AG20443 (cell line): ENCODE measurements around the gene SKAP2.

Source experiments
- DNase-seq: peaks from one replicate; pipeline ENCODE4 v3.0.0; 2012; ENCODE audit warnings: low spot score, mixed read lengths

The SKAP2 gene

DNA sequence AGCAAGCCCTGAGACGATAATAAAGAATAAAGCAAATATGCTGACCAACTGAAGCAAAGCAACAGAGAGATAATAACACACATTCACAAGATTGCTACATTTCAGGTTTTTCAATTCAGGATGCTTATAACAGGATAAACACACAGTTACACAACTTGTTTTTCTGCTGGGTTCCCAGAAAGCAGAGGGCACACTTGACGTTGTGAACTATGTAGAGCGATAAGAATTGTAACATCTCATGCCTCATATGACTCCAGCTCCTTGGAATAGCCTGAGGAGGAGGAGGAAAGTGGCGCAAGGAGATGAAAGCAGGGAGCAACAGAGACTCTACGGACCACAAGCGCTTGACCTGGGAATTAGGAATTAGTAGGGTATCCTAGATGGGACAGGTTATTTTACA, 201.7 kb downstream of the SKAP2 start:
- no peak for DNase-seq

DNA sequence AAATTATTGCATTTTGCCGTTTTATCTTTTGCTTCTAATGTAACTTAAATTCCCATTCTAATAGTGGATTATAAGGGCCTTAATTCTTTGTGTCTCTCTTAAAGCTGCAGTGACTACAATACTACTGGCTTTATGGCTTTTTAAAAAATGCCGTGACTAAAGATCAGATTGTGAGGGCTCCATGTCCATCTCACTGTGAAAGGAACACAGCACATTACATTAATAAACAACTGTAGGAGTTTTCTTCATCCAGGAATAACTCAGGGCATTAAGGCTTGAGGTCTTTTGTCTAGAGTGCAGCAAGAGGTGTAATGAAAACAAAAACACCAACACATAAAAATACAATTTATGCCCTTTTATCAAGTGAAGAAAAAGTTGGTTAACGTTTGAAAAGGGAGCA, 205.3 kb downstream of the SKAP2 start:
- no peak for DNase-seq

DNA sequence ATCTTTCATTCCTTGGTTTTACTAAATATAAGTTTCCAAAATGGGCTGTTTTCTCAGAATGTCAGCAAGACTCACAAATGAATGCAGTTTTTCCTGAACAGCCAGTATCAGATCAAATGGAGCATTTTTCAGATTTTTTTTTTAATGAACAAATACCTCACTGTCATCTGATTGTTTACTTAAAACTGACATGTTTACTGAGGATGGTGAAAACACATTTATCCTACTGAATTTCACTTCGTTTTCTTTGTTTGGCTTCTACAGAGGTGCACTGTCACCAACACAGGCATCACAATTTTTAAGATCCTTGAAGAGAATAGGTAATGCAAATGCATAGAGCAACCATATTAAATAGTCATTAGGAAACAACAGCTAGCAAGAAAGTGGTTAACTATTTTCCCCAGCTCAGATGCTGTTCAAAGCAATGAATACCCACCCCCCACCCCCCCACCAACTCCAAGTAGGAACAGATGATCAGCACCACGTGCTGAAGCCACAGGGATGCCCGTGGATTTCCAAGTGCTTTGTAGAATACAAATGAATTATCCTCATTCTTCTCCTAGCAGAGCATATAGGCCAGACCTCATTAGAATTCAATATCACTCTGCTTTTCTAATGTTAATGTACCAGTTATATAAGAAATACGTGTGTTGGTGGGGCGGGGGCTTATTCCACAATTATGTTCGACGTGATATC, 205.9 kb downstream of the SKAP2 start:
- DNase-seq = no peak

DNA sequence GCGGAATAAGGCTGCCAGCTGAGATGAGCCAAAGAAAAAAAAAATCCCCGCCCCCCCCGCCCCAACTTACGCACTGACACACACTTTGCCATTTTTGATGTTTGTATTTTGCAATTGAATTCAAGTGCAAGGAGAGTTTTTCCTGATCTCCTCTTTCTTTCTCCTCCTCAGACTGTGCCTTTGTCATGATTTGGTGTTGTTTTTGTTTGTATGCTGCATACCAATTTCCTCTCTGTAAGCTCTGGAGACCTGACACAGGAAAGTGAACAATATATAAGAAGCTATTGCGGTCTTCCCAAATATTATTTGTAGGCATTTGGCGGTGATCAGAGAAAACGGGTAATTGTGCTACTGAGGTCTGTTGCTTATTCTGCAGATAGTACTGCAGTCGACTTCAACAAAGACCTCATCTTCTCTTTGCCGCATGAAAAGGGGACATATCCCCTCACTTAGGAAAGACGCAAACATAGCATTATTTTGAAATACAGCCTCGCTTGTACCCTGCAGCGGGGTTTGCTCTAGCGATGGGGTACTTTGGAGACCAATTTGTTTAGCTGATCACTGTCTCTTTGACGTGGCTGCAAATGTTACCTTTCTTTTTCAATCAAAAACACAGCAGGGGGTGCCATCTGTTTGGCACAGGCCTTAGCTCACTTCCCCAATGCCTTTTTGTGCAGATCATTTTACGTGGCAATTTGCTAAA, 206.6 kb downstream of the SKAP2 start:
- DNase-seq = no peak

DNA sequence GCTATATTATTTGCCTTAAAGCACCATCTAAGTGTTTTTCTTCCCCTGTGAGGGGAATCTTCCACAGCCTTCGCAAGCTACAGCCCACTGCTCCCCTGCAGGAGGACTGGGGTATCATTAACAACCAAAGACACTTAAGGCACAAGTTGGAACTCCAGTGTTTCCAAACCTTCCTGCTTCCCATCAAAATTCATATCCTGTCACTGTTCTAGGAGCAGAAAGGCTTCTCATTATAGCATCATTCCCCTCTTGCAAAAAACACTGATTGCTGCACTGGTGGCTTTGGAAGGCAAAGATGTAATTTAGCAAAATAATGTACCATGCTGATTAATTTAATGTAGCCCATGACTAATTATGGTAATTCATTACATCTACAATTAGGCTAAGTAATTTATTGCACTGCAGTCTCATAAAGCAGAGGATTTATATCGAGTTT, 207.2 kb downstream of the SKAP2 start:
- DNase-seq = no peak

DNA sequence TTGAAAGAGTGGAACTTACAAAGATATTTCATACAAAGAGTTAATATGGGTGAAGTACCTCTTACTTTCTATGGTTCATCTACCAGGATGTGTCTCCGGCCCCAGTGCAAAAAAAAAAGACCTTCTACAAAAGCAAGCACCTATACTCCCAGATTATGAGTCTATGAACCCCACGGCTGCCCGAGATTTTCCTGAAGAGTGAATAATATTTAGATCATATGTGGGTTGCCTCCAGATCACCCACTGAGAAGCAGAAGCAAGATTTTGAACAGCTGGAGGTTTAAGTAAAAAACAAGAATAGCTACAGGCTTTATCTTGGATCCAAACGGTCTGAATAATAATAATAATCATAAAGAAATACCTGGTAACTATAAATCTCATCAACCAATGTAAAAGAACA, 207.7 kb downstream of the SKAP2 start:
- DNase-seq = no peak

DNA sequence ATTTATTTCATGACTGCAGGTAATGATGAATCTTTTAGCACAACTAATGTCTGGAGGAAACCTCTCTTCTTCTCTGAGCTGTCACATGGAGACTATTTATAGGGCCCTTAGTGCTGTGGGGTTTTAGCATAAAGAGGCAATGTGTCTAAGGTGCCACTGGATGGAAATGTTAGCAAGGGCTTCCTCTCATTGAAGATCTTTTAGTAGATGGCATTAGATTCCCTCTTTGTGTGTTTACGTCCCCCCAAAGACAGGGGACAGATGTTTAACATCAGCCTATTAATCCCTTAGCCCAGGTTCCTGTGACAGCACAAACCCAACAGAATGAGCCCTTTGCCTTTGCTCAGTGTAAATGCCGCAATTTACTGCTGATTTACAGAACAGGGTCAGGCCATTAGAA, 208.6 kb downstream of the SKAP2 start:
- no peak for DNase-seq

DNA sequence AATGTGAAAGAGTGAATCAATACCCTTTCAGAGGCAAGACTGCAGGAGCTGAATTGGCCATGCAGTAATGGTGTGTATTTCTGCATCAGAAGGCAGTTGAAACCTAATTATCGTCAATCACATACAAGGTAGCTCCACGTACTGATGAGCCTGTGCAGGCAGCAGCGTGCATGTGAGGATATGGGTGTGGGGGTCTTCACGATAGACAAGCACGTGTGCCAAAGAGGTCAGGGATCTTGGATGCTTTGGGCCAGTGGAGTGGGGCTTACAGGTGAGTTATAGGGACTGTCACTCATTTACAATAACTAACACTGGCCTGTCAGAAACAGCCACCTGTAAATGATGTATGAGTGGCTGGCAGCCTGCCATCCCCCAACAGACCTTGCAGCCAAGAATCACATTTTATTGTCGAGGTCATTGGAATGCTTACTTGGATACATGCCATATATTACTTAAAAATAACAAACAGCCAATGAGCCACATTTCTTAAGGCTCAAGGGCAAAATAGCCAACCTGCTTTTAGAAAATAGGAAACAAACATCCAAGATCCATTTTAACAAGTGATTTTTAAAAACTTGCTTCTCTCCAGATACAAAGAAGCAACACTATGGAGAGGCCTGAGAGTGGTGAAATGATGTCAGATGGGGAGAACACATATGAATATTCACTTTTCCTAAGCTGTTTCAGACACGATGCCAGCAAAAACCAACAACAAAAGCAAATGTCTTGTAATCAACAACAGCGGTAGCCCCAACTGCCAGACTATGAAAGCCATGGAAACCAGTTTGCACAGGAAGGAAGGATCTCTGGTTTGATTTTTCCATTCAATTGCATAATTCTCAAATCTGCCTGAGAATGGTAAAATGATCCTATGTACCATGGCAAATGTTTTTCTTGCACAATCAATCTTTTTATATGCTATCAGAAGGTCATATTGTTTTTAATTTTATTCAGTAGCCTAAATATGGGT, 210.7 kb downstream of the SKAP2 start:
- DNase-seq = no peak

DNA sequence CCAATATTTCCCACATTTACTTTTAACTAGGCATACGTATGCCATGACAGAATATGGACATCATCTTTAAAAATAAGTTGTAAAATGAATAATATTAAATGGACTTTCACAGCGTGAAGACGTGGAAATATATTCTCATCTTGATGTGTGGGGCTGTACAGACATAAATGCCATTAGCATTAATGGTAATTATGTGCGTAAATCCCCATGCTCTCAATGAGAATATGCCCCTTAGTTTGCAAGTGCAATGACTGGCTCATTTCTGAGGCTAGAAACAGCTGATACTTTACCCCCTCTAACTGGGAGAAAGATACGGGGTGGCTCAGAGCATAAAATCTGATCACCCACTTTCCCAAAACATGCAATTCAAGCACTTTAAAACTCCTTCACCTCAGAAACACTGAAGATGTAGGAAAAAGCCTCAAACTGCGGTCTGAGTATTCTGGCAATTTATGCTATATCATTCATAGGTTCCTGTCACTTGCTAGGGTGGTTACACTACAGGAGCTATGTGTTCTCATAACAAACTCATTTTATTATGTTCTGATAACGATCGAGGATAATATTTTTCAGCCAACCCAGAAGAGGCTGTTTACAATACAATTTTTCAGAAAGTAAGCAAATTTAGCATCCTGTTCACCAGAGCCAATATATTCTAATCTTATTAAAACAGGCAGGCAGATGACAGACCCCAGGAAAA, 211.8 kb downstream of the SKAP2 start:
- no peak for DNase-seq

DNA sequence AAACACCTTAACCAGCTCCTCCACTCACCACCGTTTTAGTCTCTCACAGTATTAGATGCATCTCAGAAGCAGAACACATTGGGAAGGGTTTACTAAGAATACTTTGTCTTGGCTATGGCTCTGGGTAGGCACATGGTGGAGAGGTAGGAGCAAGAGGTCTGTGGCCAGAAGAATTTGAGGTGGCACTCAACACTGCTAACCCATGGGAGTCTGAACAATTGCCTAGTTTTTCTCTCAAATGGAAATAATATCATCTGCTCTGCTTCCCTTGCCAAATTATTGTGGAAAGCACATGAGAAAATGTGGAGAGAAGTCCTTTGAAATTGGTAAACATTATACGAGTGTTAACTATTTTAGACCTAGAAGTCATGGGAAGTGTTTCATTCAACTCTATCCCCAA, 214.3 kb downstream of the SKAP2 start:
- DNase-seq = no peak

DNA sequence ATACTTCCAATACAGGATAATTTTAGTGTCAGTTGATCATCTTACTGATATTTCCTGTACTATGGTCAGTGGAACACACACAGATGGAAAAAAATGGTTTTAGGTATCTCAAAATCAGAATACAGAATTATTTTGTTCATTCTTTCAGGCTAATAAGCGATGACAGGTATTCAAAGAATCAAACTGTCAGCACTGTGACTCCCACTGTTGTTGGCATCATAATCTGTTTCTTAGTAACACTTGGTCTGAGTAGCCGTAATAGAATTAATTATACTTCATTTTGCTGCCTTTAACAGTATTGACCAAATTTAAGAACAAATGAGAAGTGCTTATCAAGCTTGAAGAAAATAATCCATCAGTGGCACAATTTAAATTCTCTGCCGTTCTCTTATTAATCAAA, 215.0 kb downstream of the SKAP2 start:
- no peak for DNase-seq

DNA sequence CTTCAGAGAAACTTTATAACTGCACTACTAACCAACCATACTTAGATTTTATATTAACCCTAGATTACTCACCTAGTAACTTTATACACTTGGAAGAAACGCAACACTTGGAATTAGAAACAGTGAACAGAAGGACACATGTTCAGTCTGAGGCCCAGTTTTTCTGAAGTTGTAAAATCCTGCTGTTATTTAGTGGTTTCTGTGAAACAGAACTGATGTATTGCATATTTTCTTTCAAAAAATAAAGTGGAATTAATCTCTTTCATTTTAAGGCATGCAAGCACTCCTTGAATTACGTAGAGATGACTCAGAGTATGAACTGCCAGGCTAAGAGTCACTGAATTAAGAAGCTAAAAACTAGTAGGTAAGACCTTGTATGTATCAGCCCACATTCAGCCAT, 215.8 kb downstream of the SKAP2 start:
- DNase-seq = peak; percentile 53

DNA sequence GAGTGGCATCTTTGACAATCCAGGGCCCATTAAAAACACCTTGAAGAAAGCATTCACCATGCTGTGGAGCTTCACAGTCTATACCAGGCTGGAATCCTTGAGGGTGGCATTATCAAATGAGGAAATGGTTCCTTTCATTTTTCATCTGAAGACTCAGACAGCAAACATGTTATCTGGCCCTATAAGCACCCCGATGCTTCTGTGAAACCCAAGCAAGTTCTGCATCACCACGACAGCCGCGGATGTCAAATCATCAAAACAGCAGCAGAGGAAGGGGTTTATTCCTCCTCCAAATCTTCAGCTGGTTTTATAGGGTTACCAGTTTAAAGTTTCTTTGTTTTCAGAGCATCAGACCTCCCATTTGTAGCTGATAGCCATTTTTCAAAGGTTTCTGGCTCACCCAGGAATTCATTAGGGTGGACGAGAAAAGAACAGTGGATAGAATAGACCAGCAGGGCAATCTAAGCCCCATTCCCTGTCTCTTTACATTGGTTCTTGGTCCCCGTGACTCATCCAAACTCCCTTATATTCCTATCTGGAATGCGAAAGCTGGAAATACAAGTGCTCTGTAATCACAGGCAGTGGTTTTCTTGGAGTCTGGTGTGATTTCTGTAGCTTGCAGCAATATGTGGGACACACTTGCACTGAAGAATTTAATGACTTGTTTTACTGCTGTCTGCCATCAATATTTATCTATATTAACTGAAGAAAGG, 217.9 kb downstream of the SKAP2 start:
- DNase-seq = no peak

DNA sequence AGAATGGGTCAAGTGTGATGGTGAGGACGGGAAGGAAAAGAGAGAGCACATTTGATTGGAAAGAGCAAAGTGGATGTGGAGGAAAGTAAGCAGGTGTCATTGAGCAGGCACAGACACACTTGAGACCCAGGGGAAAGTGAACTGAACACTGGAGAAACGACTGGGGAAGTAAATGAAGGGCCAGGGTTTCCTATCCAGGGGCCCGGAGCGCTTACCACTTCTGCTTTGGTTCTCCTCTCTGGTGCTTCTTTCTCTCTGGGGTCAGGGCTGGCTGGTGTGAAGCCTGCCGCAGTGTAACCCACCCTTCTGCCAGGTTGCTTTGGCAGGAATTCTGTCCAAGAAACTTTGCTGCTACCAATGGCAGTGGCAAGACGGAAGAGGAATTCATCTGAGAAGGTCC, 219.3 kb downstream of the SKAP2 start:
- DNase-seq = no peak

DNA sequence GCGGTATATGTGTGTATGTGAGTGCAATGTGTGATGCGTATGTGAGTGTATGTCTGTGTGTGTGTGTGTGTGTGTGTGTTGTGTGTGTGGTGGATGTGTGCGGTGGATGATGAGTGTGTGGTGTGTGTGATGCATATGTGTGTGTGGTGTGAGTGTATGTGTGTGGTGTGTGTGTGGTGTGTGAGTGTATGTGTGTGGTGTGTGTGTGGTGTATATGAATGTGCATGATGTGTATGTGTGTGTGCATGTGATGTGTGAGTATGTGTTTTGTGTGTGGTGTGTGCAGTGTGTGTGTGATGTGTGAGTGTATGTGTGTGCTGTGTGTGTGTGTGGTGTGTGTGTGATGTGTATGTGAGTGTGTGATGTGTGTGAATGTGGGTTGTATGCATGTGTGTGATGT, 222.0 kb downstream of the SKAP2 start:
- no peak for DNase-seq

DNA sequence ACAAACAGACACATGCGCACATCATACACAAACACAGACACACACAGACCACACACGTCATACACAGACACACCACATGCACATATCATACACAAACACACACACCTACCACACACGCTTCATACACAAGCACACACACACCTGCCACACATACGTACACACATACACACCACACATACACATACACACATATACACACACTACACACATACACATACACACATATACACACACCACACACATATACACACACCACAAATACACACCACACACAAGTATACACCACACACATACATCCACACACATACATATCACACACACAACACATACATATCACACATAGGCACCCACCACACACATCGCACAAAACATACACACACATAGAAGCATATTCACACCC, 224.7 kb downstream of the SKAP2 start:
- DNase-seq = no peak

DNA sequence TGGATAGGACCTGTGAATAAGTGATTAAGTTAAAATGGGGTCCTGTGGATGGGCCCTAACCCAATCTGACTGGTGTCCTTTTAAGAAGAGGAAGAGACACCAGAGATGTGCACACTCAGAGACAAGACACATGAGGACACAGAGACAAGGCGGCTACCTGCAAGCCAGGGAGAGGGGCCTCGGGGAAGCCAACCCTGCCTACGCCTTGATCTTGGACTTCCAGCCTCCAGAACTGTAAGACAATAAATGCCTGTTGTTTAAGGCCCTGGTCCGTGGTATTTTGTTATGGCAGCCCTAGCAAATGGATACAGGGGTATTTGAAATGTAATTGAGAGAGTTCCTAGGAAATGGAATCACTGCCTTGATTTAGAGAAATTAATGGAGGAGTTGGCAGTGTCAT, 225.3 kb downstream of the SKAP2 start:
- no peak for DNase-seq

DNA sequence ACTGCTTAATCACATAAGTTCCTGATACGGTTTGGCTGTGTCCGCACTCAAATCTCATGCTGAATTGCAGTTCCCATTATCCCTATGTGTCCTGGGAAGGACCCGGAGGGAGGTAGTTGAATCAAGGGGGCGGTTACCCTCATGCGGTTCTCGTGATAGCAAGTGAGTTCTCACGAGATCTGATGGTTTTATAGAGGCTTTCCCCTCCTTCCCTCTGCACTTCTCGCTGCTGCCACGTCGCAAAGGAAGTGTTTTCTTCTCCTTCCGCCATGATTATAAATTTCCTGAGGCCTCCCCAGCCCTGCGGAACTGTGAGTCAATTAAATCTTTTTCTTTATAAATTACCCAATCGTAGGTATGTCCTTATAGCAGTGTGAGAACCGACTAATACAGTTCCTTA, 226.2 kb downstream of the SKAP2 start:
- no peak for DNase-seq

DNA sequence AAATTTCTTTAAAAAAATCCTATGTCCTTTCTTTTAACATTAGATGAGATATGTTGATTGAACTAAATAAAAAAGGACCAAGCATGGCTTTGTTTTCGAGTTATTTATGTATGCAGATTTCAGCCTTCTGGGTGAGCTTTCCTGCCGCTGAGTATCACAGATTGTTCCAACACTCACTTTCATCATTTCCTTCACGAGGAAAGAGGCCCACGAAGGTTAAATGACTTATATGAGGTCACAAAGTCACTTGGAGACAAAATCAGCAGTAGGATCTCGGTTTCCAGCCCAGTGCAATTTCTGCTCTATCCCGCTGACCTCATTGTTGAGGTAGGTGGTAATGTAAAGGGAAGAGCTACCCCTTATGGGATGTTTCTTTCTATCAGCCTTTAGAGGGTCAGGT, 226.8 kb downstream of the SKAP2 start:
- DNase-seq = no peak

DNA sequence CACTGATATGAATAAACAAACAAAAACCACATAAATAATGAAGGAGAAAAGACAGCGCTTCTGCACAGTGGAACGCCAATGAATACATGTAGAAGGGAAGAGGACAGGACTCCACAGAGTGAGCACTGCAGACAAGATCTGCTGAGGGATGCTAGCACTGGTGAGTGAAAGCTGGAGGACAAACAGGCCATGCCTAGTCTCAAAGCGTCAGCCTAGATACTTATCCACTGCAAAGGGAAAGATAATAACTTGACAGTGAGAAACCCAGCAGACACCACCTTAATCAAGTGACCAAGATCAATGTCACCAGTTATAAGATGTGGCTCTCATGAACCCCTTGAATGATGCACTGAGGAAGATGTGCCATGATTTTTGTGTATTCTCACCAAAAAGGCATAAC, 227.6 kb downstream of the SKAP2 start:
- DNase-seq = no peak

DNA sequence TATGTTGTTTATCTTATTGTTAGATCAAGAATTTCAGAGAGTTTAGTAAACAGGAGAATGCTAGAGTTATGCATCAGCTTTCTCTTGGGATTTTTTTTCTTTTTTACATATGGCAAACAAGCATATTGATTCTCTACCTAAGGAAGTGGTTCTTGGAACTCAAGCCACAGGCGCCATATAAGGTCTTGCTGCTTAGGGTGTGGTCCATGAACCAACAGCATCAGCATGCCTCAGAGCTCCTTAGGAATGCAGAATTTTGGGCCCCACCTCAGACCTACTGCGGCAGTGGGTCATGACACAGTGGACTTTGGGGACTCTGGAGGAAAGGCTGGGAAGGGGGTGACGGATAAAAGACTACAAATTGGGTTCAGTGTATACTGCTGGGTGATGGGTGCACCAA, 230.8 kb downstream of the SKAP2 start:
- no peak for DNase-seq

DNA sequence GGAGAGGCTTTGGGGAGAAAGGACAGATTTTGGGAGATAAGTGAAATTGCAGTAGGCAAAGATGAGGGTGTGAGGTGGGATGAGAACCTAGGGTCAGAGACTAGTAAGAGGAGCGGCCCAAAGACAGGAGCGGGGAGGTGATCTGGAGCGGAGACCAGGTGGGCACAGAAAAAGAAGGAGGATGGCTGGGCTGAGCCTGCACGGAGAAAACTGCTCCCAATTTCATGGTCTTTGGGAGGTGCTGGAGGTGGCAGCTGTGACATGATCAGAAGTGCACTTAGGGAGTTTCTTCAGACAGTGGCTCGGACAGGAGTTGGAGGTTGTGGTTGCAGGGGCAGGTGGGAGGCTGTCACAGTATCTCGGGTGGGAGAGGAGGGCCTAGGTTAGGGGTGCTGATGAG, 232.8 kb downstream of the SKAP2 start:
- no peak for DNase-seq
